Tibial nerve (tissue), 4 donors: ENCODE data around the gene PISD. TPM values are rescaled to one million over a fixed set of nuclear protein-coding genes. Genes with fewer than 3 reads are reported as not detected.
A peak's percentile ranks its signal among the peaks of the same experiment; 100 is the strongest.

Experiments
- DNase-seq, 2 donors: peaks; one replicate each; pipeline ENCODE4 v3.0.0-alpha.2; 2019; ENCODE audit warnings: low spot score in 2 of 2
- H3K27ac ChIP-seq, 4 donors: fragments of 200-600 bp; sonication (generic) in 3 of 4; one replicate each; pipeline ENCODE4 v1.5.1; 2017 to 2019; ENCODE audit warnings: mild to moderate bottlenecking in 1 of 4
- H3K27me3 ChIP-seq, 2 donors: fragments of 200-600 bp; sonication (generic) in 1 of 2; one replicate each; pipeline versions ENCODE4 v1.5.1 to v1.6.0; 2017 to 2019
- H3K36me3 ChIP-seq, 3 donors: fragments of 200-600 bp; sonication (generic); one replicate each; pipeline ENCODE4 v1.5.1; 2018 to 2019
- H3K4me1 ChIP-seq, 4 donors: fragments of 200-600 bp; sonication (generic) in 3 of 4; one replicate each; pipeline ENCODE4 v1.5.1; 2017 to 2019
- H3K4me3 ChIP-seq, 4 donors: fragments of 200-600 bp; sonication (generic) in 3 of 4; one replicate each; pipeline ENCODE4 v1.5.1; 2017 to 2019; ENCODE audit warnings: mild to moderate bottlenecking in 1 of 4, moderate library complexity in 1 of 4
- H3K9me3 ChIP-seq, 4 donors: fragments of 200-600 bp; sonication (generic) in 3 of 4; one replicate each; pipeline ENCODE4 v1.5.1; 2017 to 2019
- CTCF ChIP-seq, 5 experiments: fragments of 200-600 bp in 3 of 5; fragments of 450-650 bp in 2 of 5; sonication (generic) in 3 of 5; IDR thresholded peaks; one replicate each; pipeline ENCODE4 v1.5.1; 2016 to 2019; ENCODE audit warnings: antibody characterized with exemption in 5 of 5, mild to moderate bottlenecking in 3 of 5, moderate library complexity in 2 of 5
- EP300 ChIP-seq, 2 donors: sonication (generic); formaldehyde crosslinking; IDR thresholded peaks; one replicate each; pipeline ENCODE4 v1.6.1; 2017; ENCODE audit warnings: antibody characterized with exemption in 2 of 2, mild to moderate bottlenecking in 1 of 2
- POLR2A ChIP-seq, 2 donors: fragments of 450-650 bp; IDR thresholded peaks; one replicate each; pipeline ENCODE4 v1.6.1; 2017; ENCODE audit warnings: antibody characterized with exemption in 2 of 2, mild to moderate bottlenecking in 2 of 2, moderate library complexity in 2 of 2
- WGBS, 2 donors: methylation state at CpG; one replicate each; pipeline ENCODE4 v1.1.5; 2018; 5-methylcytosine and 5-hydroxymethylcytosine counted together
- total RNA-seq, 4 donors: library from RNA; depleted of rRNA; stranded (reverse); fragments of >200 nt; gene quantifications; one replicate each; pipeline ENCODE4 v1.1.0, GENCODE V29; 2016

Gene PISD
- total RNA-seq, 4 donors from 2014 or later = 26.9 to 44.7 (median 36.2) TPM

- no peaks in the 10 kb centered on the region for H3K27me3 ChIP-seq
- no peak for TF ChIP-seq EP300 (IDR thresholded peaks at IDR 0.05)
- TF ChIP-seq POLR2A (IDR thresholded peaks at IDR 0.05) = no peak
- TF ChIP-seq CTCF (IDR thresholded peaks at IDR 0.05) = no peak
- WGBS, 2 donors = 96 to 98% methylated on average over 3 of the region's 3 CpGs
- no peak for DNase-seq
- peaks cover 0 to 100% (median 0%) of the 10 kb centered on the region in 3 donors for H3K36me3 ChIP-seq
- no peak overlapping the region for H3K27ac ChIP-seq
- no peaks in the 10 kb centered on the region for H3K4me1 ChIP-seq
- no peak overlapping the region for H3K4me3 ChIP-seq
- no peaks in the 10 kb centered on the region for H3K9me3 ChIP-seq
Observed at GRCh38 chr22:31691408-31691807, 29.4 kb upstream of the PISD start.

GRCh38 chr22:31683181-31684105 lies 21.4 kb upstream of the PISD start:
- no peak overlapping the region for H3K27ac ChIP-seq
- no peak overlapping the region for H3K4me3 ChIP-seq
- TF ChIP-seq POLR2A (IDR thresholded peaks at IDR 0.05) = no peak
- no peak for TF ChIP-seq EP300 (IDR thresholded peaks at IDR 0.05)
- TF ChIP-seq CTCF (IDR thresholded peaks at IDR 0.05) = no peak
- peaks cover 0 to 60% (median 6%) of the 10 kb centered on the region in 3 donors for H3K36me3 ChIP-seq
- WGBS, 2 donors = 85 to 89% methylated on average over 12 to 13 of the region's 13 CpGs
- no peaks in the 10 kb centered on the region for H3K9me3 ChIP-seq
- H3K4me1 ChIP-seq = peaks cover 0 to 10% (median 0%) of the 10 kb centered on the region in 4 donors
- no peak for DNase-seq
- H3K27me3 ChIP-seq = no peaks in the 10 kb centered on the region

- no peak for DNase-seq
- WGBS, 2 donors = 87 to 90% methylated on average over 7 of the region's 7 CpGs
- no peak overlapping the region for H3K27ac ChIP-seq
- no peaks in the 10 kb centered on the region for H3K27me3 ChIP-seq
- TF ChIP-seq EP300 (IDR thresholded peaks at IDR 0.05) = no peak
- TF ChIP-seq CTCF (IDR thresholded peaks at IDR 0.05) = no peak
- no peak for TF ChIP-seq POLR2A (IDR thresholded peaks at IDR 0.05)
- peaks cover 0 to 53% (median 6%) of the 10 kb centered on the region in 3 donors for H3K36me3 ChIP-seq
- no peaks in the 10 kb centered on the region for H3K9me3 ChIP-seq
- H3K4me3 ChIP-seq = no peak overlapping the region
- peaks cover 0 to 10% (median 0%) of the 10 kb centered on the region in 4 donors for H3K4me1 ChIP-seq
Observed at GRCh38 chr22:31682751-31683150, 20.7 kb upstream of the PISD start.

- DNase-seq = no peak
- 74 to 77% methylated on average over 17 of the region's 17 CpGs for WGBS, 2 donors
- Histone ChIP-seq H3K27ac (peak overlapping the region in 1 of 4 donors; percentile 10), H3K4me3 (no peak overlapping the region), H3K27me3 (no peaks in the 10 kb centered on the region), H3K9me3 (no peaks in the 10 kb centered on the region), H3K4me1 (peaks cover 0 to 11% (median 0%) of the 10 kb centered on the region in 4 donors), H3K36me3 (peaks cover 0 to 42% (median 6%) of the 10 kb centered on the region in 3 donors)
- TF ChIP-seq EP300 (IDR thresholded peaks at IDR 0.05) (no peak), POLR2A (IDR thresholded peaks at IDR 0.05) (no peak), CTCF (IDR thresholded peaks at IDR 0.05) (no peak)
Observed at GRCh38 chr22:31681349-31682345, 19.6 kb upstream of the PISD start.
